SK-N-SH (cell line): ENCODE measurements around the gene THOC6. TPM values are rescaled to one million over a fixed set of nuclear protein-coding genes. Genes with fewer than 3 reads are reported as not detected.

Source experiments
- CTCF ChIA-PET: fragments of 300-600, 350-600 bp; formaldehyde crosslinking; extraction: SDS; loops from one replicate; lab custom pipeline; 2021; lab: Yijun Ruan, JAX
- POLR2A ChIA-PET: fragments of 350-600 bp; sonication (Branson Sonifier 250); formaldehyde crosslinking; extraction: SDS; loops from one replicate; lab custom pipeline; 2020; ENCODE audit warnings: antibody characterized with exemption, inconsistent platforms; lab: Yijun Ruan, JAX
- DNase-seq: peaks from one replicate; pipeline ENCODE4 v3.0.0; 2012
- H2AFZ ChIP-seq: fragments of 200-600 bp; sonication (generic); 2 replicates; pipeline ENCODE4 v1.8.1; 2016; ENCODE audit warnings: antibody characterized with exemption, mild to moderate bottlenecking, low read depth
- H3F3A ChIP-seq: fragments of 200-600 bp; sonication (generic); replicated peaks from 2 replicates; pipeline ENCODE3; 2016; ENCODE audit warnings: antibody characterized with exemption, mild to moderate bottlenecking; ENCODE audit not compliant: insufficient read depth
- H3K27ac ChIP-seq, 2 experiments: fragments of 200-500 bp in 1 of 2; fragments of 200-600 bp in 1 of 2; sonication (Bioruptor generic) in 1 of 2; sonication (generic), shearing (Covaris generic) in 1 of 2; 2 replicates each; pipeline versions ENCODE4 v1.5.1 to v1.6.1; 2014 to 2016; ENCODE audit warnings: low read depth in 2 of 2, inconsistent platforms in 1 of 2, low read length in 1 of 2, mild to moderate bottlenecking in 1 of 2, mixed read lengths in 1 of 2
- H3K27me3 ChIP-seq: fragments of 200-600 bp; sonication (generic), shearing (Covaris generic); 2 replicates; pipeline ENCODE4 v1.6.1; 2016; ENCODE audit warnings: mixed run types; ENCODE audit not compliant: insufficient read depth
- H3K36me3 ChIP-seq, 2 experiments: fragments of 200-500 bp in 1 of 2; fragments of 200-600 bp in 1 of 2; sonication (Bioruptor generic) in 1 of 2; sonication (generic) in 1 of 2; replicated peaks in 1 of 2; 2 replicates each; pipeline versions ENCODE3 to v1.5.1; 2014 to 2016; ENCODE audit warnings: low read length in 1 of 2, mild to moderate bottlenecking in 1 of 2; ENCODE audit not compliant: insufficient read depth in 2 of 2, control insufficient read depth in 1 of 2
- H3K4me1 ChIP-seq, 2 experiments: fragments of 200-500 bp in 1 of 2; fragments of 200-600 bp in 1 of 2; sonication (Bioruptor generic) in 1 of 2; sonication (generic), shearing (Covaris generic) in 1 of 2; 2 replicates each; pipeline versions ENCODE4 v1.5.1 to v1.6.1; 2014 to 2016; ENCODE audit warnings: low read depth in 1 of 2, low read length in 1 of 2, mixed run types in 1 of 2; ENCODE audit not compliant: insufficient read depth in 2 of 2, control insufficient read depth in 1 of 2
- H3K4me2 ChIP-seq: fragments of 200-600 bp; sonication (generic), shearing (Covaris generic); 2 replicates; pipeline ENCODE4 v1.6.1; 2017; ENCODE audit warnings: mixed run types
- H3K4me3 ChIP-seq, 2 experiments: fragments of 200-500 bp in 1 of 2; fragments of 200-600 bp in 1 of 2; sonication (Bioruptor generic) in 1 of 2; sonication (generic), shearing (Covaris generic) in 1 of 2; 2 replicates each; pipeline versions ENCODE4 v1.5.1 to v1.8.1; 2014 to 2016; ENCODE audit warnings: low read depth in 2 of 2, inconsistent platforms in 1 of 2, low read length in 1 of 2, mild to moderate bottlenecking in 1 of 2, mixed read lengths in 1 of 2, moderate library complexity in 1 of 2
- H3K79me2 ChIP-seq: fragments of 200-600 bp; sonication (generic); 2 replicates; pipeline ENCODE4 v1.8.1; 2017; ENCODE audit warnings: mild to moderate bottlenecking; ENCODE audit not compliant: insufficient read depth
- H3K9ac ChIP-seq: fragments of 200-600 bp; sonication (generic); 2 replicates; pipeline ENCODE4 v1.6.1; 2017; ENCODE audit warnings: mixed run types
- H3K9me2 ChIP-seq: fragments of 200-600 bp; sonication (generic); 2 replicates; pipeline ENCODE4 v1.6.1; 2017; ENCODE audit warnings: mixed run types
- H3K9me3 ChIP-seq: fragments of 200-600 bp; sonication (generic); 2 replicates; pipeline ENCODE4 v1.6.1; 2017; ENCODE audit warnings: mixed run types, mild to moderate bottlenecking, moderate library complexity
- H4K20me1 ChIP-seq: fragments of 200-600 bp; sonication (generic); 2 replicates; pipeline ENCODE4 v1.6.1; 2017; ENCODE audit warnings: mild to moderate bottlenecking, mixed run types; ENCODE audit not compliant: insufficient read depth
- CHD2 ChIP-seq: fragments of 150-350 bp; IDR thresholded peaks from 2 replicates; pipeline ENCODE4 v1.6.1; 2018; ENCODE audit warnings: low read length; ENCODE audit not compliant: partially characterized antibody
- ELF1 ChIP-seq: IDR thresholded peaks from 2 replicates; pipeline ENCODE4 v1.4.0; 2012
- FOSL2 ChIP-seq: IDR thresholded peaks from 2 replicates; pipeline ENCODE4 v1.4.0; 2012; ENCODE audit warnings: low read depth, mild to moderate bottlenecking, moderate library complexity, borderline replicate concordance
- FOXJ3 ChIP-seq: sonication (generic); formaldehyde crosslinking; IDR thresholded peaks from 2 replicates; pipeline ENCODE4 v1.5.1; 2020; ENCODE audit warnings: mild to moderate bottlenecking, missing genetic modification reagents
- FOXM1 ChIP-seq: IDR thresholded peaks from 2 replicates; pipeline ENCODE4 v1.4.0; 2012; ENCODE audit warnings: low read depth, mild to moderate bottlenecking
- GATA2 ChIP-seq: sonication (generic); formaldehyde crosslinking; IDR thresholded peaks from 2 replicates; pipeline ENCODE4 v1.5.0; 2020; ENCODE audit warnings: mild to moderate bottlenecking, missing genetic modification reagents
- JUND ChIP-seq: IDR thresholded peaks from 2 replicates; pipeline ENCODE4 v1.4.0; 2012
- MXI1 ChIP-seq: IDR thresholded peaks from 2 replicates; pipeline ENCODE4 v1.6.1; 2012; ENCODE audit warnings: mild to moderate bottlenecking, low read depth, low read length, improper control_type of control experiment
- RAD21 ChIP-seq: IDR thresholded peaks from 2 replicates; pipeline ENCODE4 v1.6.1; 2012; ENCODE audit warnings: mild to moderate bottlenecking, low read length
- TAF1 ChIP-seq: IDR thresholded peaks from 2 replicates; pipeline ENCODE4 v1.6.1; 2012; ENCODE audit warnings: low read depth, mild to moderate bottlenecking, low read length, moderate library complexity, borderline replicate concordance
- TCF12 ChIP-seq: IDR thresholded peaks from 2 replicates; pipeline ENCODE4 v1.4.0; 2012
- TEAD4 ChIP-seq: IDR thresholded peaks from 2 replicates; pipeline ENCODE4 v1.4.0; 2012; ENCODE audit warnings: mild to moderate bottlenecking, borderline replicate concordance; ENCODE audit not compliant: insufficient read depth
- YY1 ChIP-seq: IDR thresholded peaks from 2 replicates; pipeline ENCODE4 v1.4.0; 2012; ENCODE audit warnings: low read depth, mild to moderate bottlenecking
- WGBS: methylation state at CpG from one replicate; pipeline ENCODE4 v1.1.6; 2017; ENCODE audit warnings: low lambda C conversion rate; 5-methylcytosine and 5-hydroxymethylcytosine counted together
- polyA plus RNA-seq, 3 experiments: library from polyadenylated mRNA; depleted of rRNA; stranded (reverse); fragments of >200 nt; gene quantifications; 2 replicates each; pipeline ENCODE4 v1.2.3, GENCODE V29; 2012
- TF ChIP-seq, protein P1 (sequence below): IDR thresholded peaks from 2 replicates; pipeline ENCODE4 v1.6.1; 2012; ENCODE audit warnings: mild to moderate bottlenecking, low read depth, low read length, moderate library complexity
- TF ChIP-seq, protein P2 (sequence below): fragments of 150-350 bp; IDR thresholded peaks from 2 replicates; pipeline ENCODE4 v1.6.1; 2016; ENCODE audit warnings: mild to moderate bottlenecking, low read depth, low read length
- TF ChIP-seq, protein P3 (sequence below): IDR thresholded peaks from 2 replicates; pipeline ENCODE4; 2012
- TF ChIP-seq, protein P4 (sequence below): fragments of 200-600 bp; sonication (generic); IDR thresholded peaks from 2 replicates; pipeline ENCODE4 v1.6.1; 2017; ENCODE audit warnings: antibody characterized with exemption, mild to moderate bottlenecking, moderate library complexity
- TF ChIP-seq, protein P5 (sequence below): IDR thresholded peaks from 2 replicates; pipeline ENCODE4 v1.4.0; 2012; ENCODE audit warnings: low read depth, borderline replicate concordance
- TF ChIP-seq, protein P6 (sequence below): IDR thresholded peaks from 2 replicates; pipeline ENCODE4 v1.4.0; 2012; ENCODE audit warnings: low read depth, borderline replicate concordance
- TF ChIP-seq, protein P7 (sequence below): IDR thresholded peaks from 2 replicates; pipeline ENCODE4 v1.4.0; 2012; ENCODE audit warnings: low read depth

THOC6 gene
- polyA plus RNA-seq, 1 of the 3 experiments (the other 2 are of a cell fraction) = 37.7 TPM

DNA sequence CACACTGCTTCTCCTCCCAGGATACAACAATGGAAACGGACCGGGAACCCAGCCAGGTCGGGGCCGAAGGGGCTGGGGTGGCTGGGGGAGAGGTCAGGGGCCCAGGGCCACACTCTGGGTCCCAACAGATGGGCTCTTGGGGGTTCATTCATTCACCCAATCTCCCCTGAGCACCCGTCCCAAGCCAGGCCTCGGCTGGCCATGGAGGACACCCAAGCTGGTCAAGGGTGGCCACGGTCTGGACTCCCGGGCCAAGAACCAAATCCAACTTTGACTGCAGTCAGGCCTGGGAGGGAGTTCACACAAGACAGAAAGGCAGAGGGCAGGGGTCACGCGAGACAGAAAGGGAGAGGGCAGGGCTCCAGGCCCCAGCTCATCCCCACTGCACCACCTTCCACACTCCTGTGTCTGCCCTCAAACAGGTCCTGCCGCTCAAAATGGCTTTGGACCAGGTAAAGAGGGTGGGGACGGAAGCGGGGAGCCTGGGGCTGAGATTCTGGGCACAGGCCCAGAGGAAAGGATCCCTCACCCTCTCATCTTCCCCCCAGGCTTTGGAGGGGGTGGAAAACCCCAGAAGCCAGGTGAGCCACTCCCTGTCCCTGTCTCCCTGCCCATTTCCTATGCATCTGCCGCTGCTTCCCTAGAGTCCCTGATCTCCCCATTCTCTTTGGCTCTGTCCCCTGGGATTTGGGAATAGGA is 31.3 kb upstream of the THOC6 start:
- Histone ChIP-seq H3K9me2 (no peaks in the 10 kb centered on the region), H4K20me1 (no peaks in the 10 kb centered on the region), H3K4me2 (no peak overlapping the region), H3K4me1 (no peaks in the 10 kb centered on the region), H3K9ac (no peak overlapping the region), H3K79me2 (no peaks in the 10 kb centered on the region), H2AFZ (no peak overlapping the region)
- DNase-seq = no peak
- no peak for TF ChIP-seq GATA2 (CRISPR knock-in tag)
- TF ChIP-seq ELF1 = no peak
- TF ChIP-seq, protein P1, sequence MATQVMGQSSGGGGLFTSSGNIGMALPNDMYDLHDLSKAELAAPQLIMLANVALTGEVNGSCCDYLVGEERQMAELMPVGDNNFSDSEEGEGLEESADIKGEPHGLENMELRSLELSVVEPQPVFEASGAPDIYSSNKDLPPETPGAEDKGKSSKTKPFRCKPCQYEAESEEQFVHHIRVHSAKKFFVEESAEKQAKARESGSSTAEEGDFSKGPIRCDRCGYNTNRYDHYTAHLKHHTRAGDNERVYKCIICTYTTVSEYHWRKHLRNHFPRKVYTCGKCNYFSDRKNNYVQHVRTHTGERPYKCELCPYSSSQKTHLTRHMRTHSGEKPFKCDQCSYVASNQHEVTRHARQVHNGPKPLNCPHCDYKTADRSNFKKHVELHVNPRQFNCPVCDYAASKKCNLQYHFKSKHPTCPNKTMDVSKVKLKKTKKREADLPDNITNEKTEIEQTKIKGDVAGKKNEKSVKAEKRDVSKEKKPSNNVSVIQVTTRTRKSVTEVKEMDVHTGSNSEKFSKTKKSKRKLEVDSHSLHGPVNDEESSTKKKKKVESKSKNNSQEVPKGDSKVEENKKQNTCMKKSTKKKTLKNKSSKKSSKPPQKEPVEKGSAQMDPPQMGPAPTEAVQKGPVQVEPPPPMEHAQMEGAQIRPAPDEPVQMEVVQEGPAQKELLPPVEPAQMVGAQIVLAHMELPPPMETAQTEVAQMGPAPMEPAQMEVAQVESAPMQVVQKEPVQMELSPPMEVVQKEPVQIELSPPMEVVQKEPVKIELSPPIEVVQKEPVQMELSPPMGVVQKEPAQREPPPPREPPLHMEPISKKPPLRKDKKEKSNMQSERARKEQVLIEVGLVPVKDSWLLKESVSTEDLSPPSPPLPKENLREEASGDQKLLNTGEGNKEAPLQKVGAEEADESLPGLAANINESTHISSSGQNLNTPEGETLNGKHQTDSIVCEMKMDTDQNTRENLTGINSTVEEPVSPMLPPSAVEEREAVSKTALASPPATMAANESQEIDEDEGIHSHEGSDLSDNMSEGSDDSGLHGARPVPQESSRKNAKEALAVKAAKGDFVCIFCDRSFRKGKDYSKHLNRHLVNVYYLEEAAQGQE = no peak
- TF ChIP-seq FOXJ3 (CRISPR knock-in tag) = no peak
- TF ChIP-seq, protein P2, sequence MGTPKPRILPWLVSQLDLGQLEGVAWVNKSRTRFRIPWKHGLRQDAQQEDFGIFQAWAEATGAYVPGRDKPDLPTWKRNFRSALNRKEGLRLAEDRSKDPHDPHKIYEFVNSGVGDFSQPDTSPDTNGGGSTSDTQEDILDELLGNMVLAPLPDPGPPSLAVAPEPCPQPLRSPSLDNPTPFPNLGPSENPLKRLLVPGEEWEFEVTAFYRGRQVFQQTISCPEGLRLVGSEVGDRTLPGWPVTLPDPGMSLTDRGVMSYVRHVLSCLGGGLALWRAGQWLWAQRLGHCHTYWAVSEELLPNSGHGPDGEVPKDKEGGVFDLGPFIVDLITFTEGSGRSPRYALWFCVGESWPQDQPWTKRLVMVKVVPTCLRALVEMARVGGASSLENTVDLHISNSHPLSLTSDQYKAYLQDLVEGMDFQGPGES = no peak
- TF ChIP-seq, protein P3, sequence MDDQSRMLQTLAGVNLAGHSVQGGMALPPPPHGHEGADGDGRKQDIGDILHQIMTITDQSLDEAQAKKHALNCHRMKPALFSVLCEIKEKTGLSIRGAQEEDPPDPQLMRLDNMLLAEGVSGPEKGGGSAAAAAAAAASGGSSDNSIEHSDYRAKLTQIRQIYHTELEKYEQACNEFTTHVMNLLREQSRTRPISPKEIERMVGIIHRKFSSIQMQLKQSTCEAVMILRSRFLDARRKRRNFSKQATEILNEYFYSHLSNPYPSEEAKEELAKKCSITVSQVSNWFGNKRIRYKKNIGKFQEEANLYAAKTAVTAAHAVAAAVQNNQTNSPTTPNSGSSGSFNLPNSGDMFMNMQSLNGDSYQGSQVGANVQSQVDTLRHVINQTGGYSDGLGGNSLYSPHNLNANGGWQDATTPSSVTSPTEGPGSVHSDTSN = no peak
- TF ChIP-seq, protein P4, sequence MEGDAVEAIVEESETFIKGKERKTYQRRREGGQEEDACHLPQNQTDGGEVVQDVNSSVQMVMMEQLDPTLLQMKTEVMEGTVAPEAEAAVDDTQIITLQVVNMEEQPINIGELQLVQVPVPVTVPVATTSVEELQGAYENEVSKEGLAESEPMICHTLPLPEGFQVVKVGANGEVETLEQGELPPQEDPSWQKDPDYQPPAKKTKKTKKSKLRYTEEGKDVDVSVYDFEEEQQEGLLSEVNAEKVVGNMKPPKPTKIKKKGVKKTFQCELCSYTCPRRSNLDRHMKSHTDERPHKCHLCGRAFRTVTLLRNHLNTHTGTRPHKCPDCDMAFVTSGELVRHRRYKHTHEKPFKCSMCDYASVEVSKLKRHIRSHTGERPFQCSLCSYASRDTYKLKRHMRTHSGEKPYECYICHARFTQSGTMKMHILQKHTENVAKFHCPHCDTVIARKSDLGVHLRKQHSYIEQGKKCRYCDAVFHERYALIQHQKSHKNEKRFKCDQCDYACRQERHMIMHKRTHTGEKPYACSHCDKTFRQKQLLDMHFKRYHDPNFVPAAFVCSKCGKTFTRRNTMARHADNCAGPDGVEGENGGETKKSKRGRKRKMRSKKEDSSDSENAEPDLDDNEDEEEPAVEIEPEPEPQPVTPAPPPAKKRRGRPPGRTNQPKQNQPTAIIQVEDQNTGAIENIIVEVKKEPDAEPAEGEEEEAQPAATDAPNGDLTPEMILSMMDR = no peak
- no peak for TF ChIP-seq TCF12
- no peak for TF ChIP-seq TAF1
- no peak for TF ChIP-seq MXI1
- no peak for TF ChIP-seq CHD2
- TF ChIP-seq, protein P5, sequence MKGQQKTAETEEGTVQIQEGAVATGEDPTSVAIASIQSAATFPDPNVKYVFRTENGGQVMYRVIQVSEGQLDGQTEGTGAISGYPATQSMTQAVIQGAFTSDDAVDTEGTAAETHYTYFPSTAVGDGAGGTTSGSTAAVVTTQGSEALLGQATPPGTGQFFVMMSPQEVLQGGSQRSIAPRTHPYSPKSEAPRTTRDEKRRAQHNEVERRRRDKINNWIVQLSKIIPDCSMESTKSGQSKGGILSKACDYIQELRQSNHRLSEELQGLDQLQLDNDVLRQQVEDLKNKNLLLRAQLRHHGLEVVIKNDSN = no peak
- TF ChIP-seq YY1 = no peak
- TF ChIP-seq, protein P6, sequence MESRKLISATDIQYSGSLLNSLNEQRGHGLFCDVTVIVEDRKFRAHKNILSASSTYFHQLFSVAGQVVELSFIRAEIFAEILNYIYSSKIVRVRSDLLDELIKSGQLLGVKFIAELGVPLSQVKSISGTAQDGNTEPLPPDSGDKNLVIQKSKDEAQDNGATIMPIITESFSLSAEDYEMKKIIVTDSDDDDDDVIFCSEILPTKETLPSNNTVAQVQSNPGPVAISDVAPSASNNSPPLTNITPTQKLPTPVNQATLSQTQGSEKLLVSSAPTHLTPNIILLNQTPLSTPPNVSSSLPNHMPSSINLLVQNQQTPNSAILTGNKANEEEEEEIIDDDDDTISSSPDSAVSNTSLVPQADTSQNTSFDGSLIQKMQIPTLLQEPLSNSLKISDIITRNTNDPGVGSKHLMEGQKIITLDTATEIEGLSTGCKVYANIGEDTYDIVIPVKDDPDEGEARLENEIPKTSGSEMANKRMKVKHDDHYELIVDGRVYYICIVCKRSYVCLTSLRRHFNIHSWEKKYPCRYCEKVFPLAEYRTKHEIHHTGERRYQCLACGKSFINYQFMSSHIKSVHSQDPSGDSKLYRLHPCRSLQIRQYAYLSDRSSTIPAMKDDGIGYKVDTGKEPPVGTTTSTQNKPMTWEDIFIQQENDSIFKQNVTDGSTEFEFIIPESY = no peak
- TF ChIP-seq, protein P7, sequence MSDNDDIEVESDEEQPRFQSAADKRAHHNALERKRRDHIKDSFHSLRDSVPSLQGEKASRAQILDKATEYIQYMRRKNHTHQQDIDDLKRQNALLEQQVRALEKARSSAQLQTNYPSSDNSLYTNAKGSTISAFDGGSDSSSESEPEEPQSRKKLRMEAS = no peak
- TF ChIP-seq TEAD4 = no peak
- no peak for TF ChIP-seq RAD21
- no peak for TF ChIP-seq FOSL2
- TF ChIP-seq FOXM1 = no peak
- TF ChIP-seq JUND = no peak
- TF ChIP-seq, all 33 proteins: peak for 0
- no peaks in the 10 kb centered on the region for H3K9me3 ChIP-seq
- ChIA-PET CTCF (interaction anchor here (1.0 to 1.3 kb wide), 4 partner anchors 8 to 30 kb away, joined by 3 to 7 read pairs (median 4); partner anchors contain the start of gene PAQR4), POLR2A (no interaction called here)
- H3K36me3 ChIP-seq = no peaks in the 10 kb centered on the region
- H3F3A ChIP-seq = no peaks in the 10 kb centered on the region
- H3K4me3 ChIP-seq = no peak overlapping the region
- WGBS = 84% methylated on average over 13 of the region's 14 CpGs
- no peak overlapping the region for H3K27ac ChIP-seq
- no peaks in the 10 kb centered on the region for H3K27me3 ChIP-seq
